ENCODE results near the gene CCL1.

DNA sequence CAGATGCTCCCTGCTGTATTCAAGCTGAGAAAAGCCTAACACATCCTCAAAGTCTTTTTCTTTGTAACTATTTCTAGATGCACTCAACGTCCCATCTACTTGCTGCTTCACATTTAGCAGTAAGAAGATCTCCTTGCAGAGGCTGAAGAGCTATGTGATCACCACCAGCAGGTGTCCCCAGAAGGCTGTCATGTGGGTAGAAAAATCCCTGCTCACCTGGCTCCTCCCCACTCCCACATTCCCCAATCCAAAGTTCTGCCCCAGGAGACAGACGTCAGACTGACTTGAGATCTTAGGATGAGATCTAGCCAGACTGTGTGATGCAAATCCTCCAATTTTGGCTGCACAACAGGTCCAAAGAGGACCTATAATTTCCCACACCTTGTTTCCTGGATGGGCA lies 5.6 kb downstream of the CCL1 start:
- TF ChIP-seq POLR2AphosphoS5 (IDR thresholded peaks at IDR 0.05; ENCODE audit: insufficient read depth in 1 of 2, low read depth in 1 of 2), result no peak
- TF ChIP-seq, protein P1, sequence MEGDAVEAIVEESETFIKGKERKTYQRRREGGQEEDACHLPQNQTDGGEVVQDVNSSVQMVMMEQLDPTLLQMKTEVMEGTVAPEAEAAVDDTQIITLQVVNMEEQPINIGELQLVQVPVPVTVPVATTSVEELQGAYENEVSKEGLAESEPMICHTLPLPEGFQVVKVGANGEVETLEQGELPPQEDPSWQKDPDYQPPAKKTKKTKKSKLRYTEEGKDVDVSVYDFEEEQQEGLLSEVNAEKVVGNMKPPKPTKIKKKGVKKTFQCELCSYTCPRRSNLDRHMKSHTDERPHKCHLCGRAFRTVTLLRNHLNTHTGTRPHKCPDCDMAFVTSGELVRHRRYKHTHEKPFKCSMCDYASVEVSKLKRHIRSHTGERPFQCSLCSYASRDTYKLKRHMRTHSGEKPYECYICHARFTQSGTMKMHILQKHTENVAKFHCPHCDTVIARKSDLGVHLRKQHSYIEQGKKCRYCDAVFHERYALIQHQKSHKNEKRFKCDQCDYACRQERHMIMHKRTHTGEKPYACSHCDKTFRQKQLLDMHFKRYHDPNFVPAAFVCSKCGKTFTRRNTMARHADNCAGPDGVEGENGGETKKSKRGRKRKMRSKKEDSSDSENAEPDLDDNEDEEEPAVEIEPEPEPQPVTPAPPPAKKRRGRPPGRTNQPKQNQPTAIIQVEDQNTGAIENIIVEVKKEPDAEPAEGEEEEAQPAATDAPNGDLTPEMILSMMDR (IDR thresholded peaks at IDR 0.05), result no peak
